Germinal center (tissue), 1 donor: Measurements from ENCODE around the gene HAND2.

Experiments
- DNase-seq: peaks from one replicate; pipeline ENCODE4 v3.0.0; 2012; ENCODE audit warnings: mixed read lengths, low spot score

The HAND2 gene

GRCh38 chr4:173535957-173536356, 5.9 kb upstream of the HAND2 start:
- no peak for DNase-seq

- DNase-seq: no peak
Observed at GRCh38 chr4:173535165-173535902, 5.3 kb upstream of the HAND2 start.

GRCh38 chr4:173534434-173534833, 4.4 kb upstream of the HAND2 start:
- no peak for DNase-seq

GRCh38 chr4:173532725-173533511, 2.9 kb upstream of the HAND2 start:
- DNase-seq: no peak

GRCh38 chr4:173531086-173531965, 1.3 kb upstream of the HAND2 start:
- no peak for DNase-seq

GRCh38 chr4:173530326-173531085, 477 bp upstream of the HAND2 start:
- no peak for DNase-seq

- no peak for DNase-seq
Observed at GRCh38 chr4:173528378-173529321, 1.4 kb downstream of the HAND2 start.

GRCh38 chr4:173527103-173527891, 2.7 kb downstream of the HAND2 start:
- DNase-seq: no peak

GRCh38 chr4:173526724-173527102, 3.3 kb downstream of the HAND2 start:
- no peak for DNase-seq

- no peak for DNase-seq
Observed at GRCh38 chr4:173526027-173526482, 4.0 kb downstream of the HAND2 start.

GRCh38 chr4:173525118-173526011, 4.7 kb downstream of the HAND2 start:
- DNase-seq: no peak

- no peak for DNase-seq
Observed at GRCh38 chr4:173524218-173525117, 5.6 kb downstream of the HAND2 start.

GRCh38 chr4:173522951-173523395, 7.1 kb downstream of the HAND2 start:
- DNase-seq: no peak

- DNase-seq: no peak
Observed at GRCh38 chr4:173522160-173522950, 7.7 kb downstream of the HAND2 start.

- no peak for DNase-seq
Observed at GRCh38 chr4:173521467-173522159, 8.4 kb downstream of the HAND2 start.

GRCh38 chr4:173520921-173521466, 9.0 kb downstream of the HAND2 start:
- DNase-seq: no peak
